Liver (tissue), 9 donors: ENCODE results near the gene CCDC137. TPM values are rescaled to one million over a fixed set of nuclear protein-coding genes. Genes with fewer than 3 reads are reported as not detected.

Source experiments
- DNase-seq: peaks from one replicate; pipeline ENCODE4 v3.0.0-alpha.2; 2017; ENCODE audit warnings: low spot score
- H3K27ac ChIP-seq, 2 donors: one replicate each; pipeline ENCODE4 v1.7.0; 2013; ENCODE audit warnings: inconsistent platforms in 2 of 2, low read length in 2 of 2, control low read depth in 1 of 2, low read depth in 1 of 2, mild to moderate bottlenecking in 1 of 2
- H3K27me3 ChIP-seq, 4 donors: one replicate each; pipeline versions ENCODE4 v1.6.1 to v1.7.0; 2013; ENCODE audit warnings: low read length in 3 of 4, inconsistent platforms in 1 of 4, mild to moderate bottlenecking in 1 of 4, moderate library complexity in 1 of 4; ENCODE audit not compliant: control insufficient read depth in 4 of 4, insufficient read depth in 4 of 4
- H3K36me3 ChIP-seq, 4 donors: one replicate each; pipeline versions ENCODE4 v1.6.1 to v1.7.0; 2013; ENCODE audit warnings: low read length in 3 of 4, mild to moderate bottlenecking in 3 of 4, low read depth in 1 of 4, moderate library complexity in 1 of 4; ENCODE audit not compliant: control insufficient read depth in 4 of 4, insufficient read depth in 3 of 4
- H3K4me1 ChIP-seq, 4 donors: one replicate each; pipeline versions ENCODE4 v1.6.1 to v1.7.0; 2013; ENCODE audit warnings: low read length in 3 of 4, mild to moderate bottlenecking in 3 of 4, moderate library complexity in 1 of 4; ENCODE audit not compliant: control insufficient read depth in 4 of 4, insufficient read depth in 4 of 4
- H3K4me3 ChIP-seq, 3 donors: one replicate each; pipeline versions ENCODE4 v1.6.1 to v1.7.0; 2013; ENCODE audit warnings: low read length in 3 of 3, control low read depth in 1 of 3, low read depth in 1 of 3, mild to moderate bottlenecking in 1 of 3
- H3K9ac ChIP-seq, 2 donors: one replicate each; pipeline ENCODE4 v1.7.0; 2013; ENCODE audit warnings: low read length in 2 of 2, mild to moderate bottlenecking in 2 of 2, moderate library complexity in 2 of 2, control low read depth in 1 of 2, low read depth in 1 of 2
- H3K9me3 ChIP-seq, 4 donors: one replicate each; pipeline versions ENCODE4 v1.6.1 to v1.7.0; 2013; ENCODE audit warnings: low read length in 3 of 4; ENCODE audit not compliant: control insufficient read depth in 4 of 4
- CTCF ChIP-seq: fragments of 150-350 bp; IDR thresholded peaks from 2 replicates; pipeline ENCODE4 v1.5.1; 2017; ENCODE audit warnings: improper control_type of control experiment, low read depth, low read length; ENCODE audit not compliant: missing input control
- EGR1 ChIP-seq, 2 donors: IDR thresholded peaks; 2 replicates each; pipeline ENCODE4 v1.6.1; 2016 to 2018; ENCODE audit warnings: antibody characterized with exemption in 2 of 2, low read depth in 2 of 2
- FOXA1 ChIP-seq: IDR thresholded peaks from 2 replicates; pipeline ENCODE4 v1.6.1; 2016; ENCODE audit warnings: antibody characterized with exemption
- HNF4G ChIP-seq: IDR thresholded peaks from 2 replicates; pipeline ENCODE4 v1.6.1; 2016; ENCODE audit warnings: antibody characterized with exemption
- MAX ChIP-seq: IDR thresholded peaks from 2 replicates; pipeline ENCODE4 v1.6.1; 2016; ENCODE audit warnings: antibody characterized with exemption
- RAD21 ChIP-seq, 2 donors: IDR thresholded peaks; 2 replicates each; pipeline ENCODE4 v1.6.1; 2016; ENCODE audit warnings: antibody characterized with exemption in 2 of 2, mild to moderate bottlenecking in 2 of 2
- RXRA ChIP-seq, 2 donors: IDR thresholded peaks; 2 replicates each; pipeline ENCODE4 v1.6.1; 2017 to 2018; ENCODE audit warnings: antibody characterized with exemption in 2 of 2, mild to moderate bottlenecking in 1 of 2
- YY1 ChIP-seq: IDR thresholded peaks from 2 replicates; pipeline ENCODE4 v1.6.1; 2016; ENCODE audit warnings: antibody characterized with exemption, mild to moderate bottlenecking
- WGBS: extraction: QIAGEN DNeasy Blood & Tissue Kit; methylation state at CpG from one replicate; pipeline ENCODE4 v1.1.7; 2013; 5-methylcytosine and 5-hydroxymethylcytosine counted together
- polyA plus RNA-seq, 2 donors: library from polyadenylated mRNA; stranded (reverse) in 1 of 2; unstranded in 1 of 2; fragments of 200-250 nt in 1 of 2; fragments of >200 nt in 1 of 2; fragmentation: Nextera tagmentation in 1 of 2; extraction: Ambion mirVana in 1 of 2; gene quantifications; one replicate each; pipeline versions ENCODE4 v1.2.1 to v1.2.3, GENCODE V29; 2013 to 2015
- total RNA-seq, 2 donors: library from RNA; depleted of rRNA; stranded (reverse); fragments of >200 nt; gene quantifications; one replicate each; pipeline ENCODE4 v1.2.3, GENCODE V29; 2014
- donor health status: healthy.
- donor health status: healthy.
- donor health status: healthy.
- donor health status: healthy.
- donor health status: healthy.

Gene CCDC137
- total and polyA plus RNA-seq, 4 donors = 4.3 to 6.9 (median 5.2) TPM

- H3K27me3 ChIP-seq = no peaks in the 10 kb centered on the region
- no peak for DNase-seq
- peaks cover 16 to 45% (median 32%) of the 10 kb centered on the region in 4 donors for H3K4me1 ChIP-seq
- no peak overlapping the region for H3K4me3 ChIP-seq
- 92% methylated on average over 25 of the region's 25 CpGs for WGBS
- H3K9ac ChIP-seq = no peak overlapping the region
- no peaks in the 10 kb centered on the region for H3K9me3 ChIP-seq
- TF ChIP-seq YY1 = no peak
- no peak for TF ChIP-seq HNF4G
- TF ChIP-seq FOXA1 = no peak
- no peak for TF ChIP-seq CTCF
- no peak for TF ChIP-seq MAX
- no peak for TF ChIP-seq EGR1 (IDR thresholded peaks at IDR 0.05; ENCODE audit: low read depth in 2 of 2)
- no peak overlapping the region for H3K27ac ChIP-seq
- peaks cover 6 to 27% (median 9%) of the 10 kb centered on the region in 4 donors for H3K36me3 ChIP-seq
These were observed 41.4 kb downstream of the CCDC137 start for GRCh38 chr17:81707725-81708646.

GRCh38 chr17:81708739-81709185 lies 42.2 kb downstream of the CCDC137 start:
- 95% methylated on average over 17 of the region's 17 CpGs for WGBS
- Histone ChIP-seq H3K4me1 (peaks cover 16 to 51% (median 36%) of the 10 kb centered on the region in 4 donors), H3K9ac (no peak overlapping the region), H3K27ac (no peak overlapping the region), H3K36me3 (peaks cover 6 to 27% (median 9%) of the 10 kb centered on the region in 4 donors), H3K4me3 (no peak overlapping the region), H3K27me3 (no peaks in the 10 kb centered on the region), H3K9me3 (no peaks in the 10 kb centered on the region)
- no peak for DNase-seq
- TF ChIP-seq RAD21 (IDR thresholded peaks at IDR 0.05) (no peak), EGR1 (IDR thresholded peaks at IDR 0.05; ENCODE audit: low read depth in 2 of 2) (no peak), FOXA1 (no peak)

- Histone ChIP-seq H3K27ac (peak overlapping the region; percentile 72 to 83), H3K9me3 (no peaks in the 10 kb centered on the region), H3K9ac (peak overlapping the region; percentile 41 to 57), H3K4me3 (peak overlapping the region in 2 of 3 donors; percentile 18 to 22), H3K36me3 (peaks cover 3 to 22% (median 8%) of the 10 kb centered on the region in 4 donors), H3K4me1 (peaks cover 18 to 50% (median 38%) of the 10 kb centered on the region in 4 donors), H3K27me3 (no peaks in the 10 kb centered on the region)
- peak in 1 of 2 donors; percentile 14 for TF ChIP-seq RXRA (IDR thresholded peaks at IDR 0.05)
- no peak for TF ChIP-seq FOXA1
- peak in 1 of 2 donors; percentile 34 for TF ChIP-seq RAD21 (IDR thresholded peaks at IDR 0.05)
- DNase-seq = no peak
- 11% methylated on average over 29 of the region's 29 CpGs for WGBS
These were observed 44.2 kb downstream of the CCDC137 start for GRCh38 chr17:81710514-81711308.
